ENCODE data around the gene TMPRSS7.

DNA sequence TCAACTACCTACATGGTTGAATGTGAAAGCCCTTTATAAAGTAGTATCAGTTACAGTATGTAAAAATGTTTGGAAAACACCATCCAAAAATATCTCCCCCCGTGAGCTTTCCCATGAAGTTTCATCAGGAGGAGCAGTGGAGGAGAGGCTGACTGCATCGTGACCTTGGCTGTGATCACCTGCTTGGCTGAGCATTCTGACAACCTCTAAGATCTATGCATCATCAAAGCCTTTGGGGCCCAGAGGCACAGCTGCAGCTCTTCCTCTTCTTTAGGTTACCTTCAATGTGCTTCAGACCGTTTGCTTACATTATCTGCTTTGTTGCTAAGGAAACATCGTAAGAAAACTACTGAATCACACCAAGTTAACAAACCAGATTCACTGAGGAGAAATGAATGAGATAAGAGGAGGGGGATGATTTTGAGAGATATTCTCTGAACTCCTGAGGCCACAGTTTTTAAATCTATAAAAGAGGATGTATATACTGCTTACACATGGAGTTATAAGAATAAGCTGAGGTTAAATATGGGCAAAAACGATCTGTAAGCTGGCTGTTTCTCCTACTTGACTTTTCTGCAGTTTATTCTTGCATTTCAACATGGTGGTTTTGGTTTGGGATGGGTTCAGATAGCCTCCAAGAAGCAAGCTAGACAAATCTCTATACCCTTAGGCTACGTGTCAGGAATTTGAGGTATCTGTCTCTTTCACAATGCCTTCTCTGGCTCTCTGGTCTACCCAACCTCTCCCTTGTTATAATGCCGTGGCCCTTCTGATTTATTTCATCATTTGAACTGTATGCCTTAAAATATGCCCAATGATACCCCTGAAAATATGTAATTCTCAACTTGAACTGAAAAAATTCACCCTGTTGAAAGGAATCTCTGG is 94.5 kb downstream of the TMPRSS7 start:
- no peak for TF ChIP-seq EZH2 (IDR thresholded peaks at IDR 0.05; ENCODE audit: borderline replicate concordance, low read depth, low read length, severe bottlenecking)
- TF ChIP-seq CTCF (IDR thresholded peaks at IDR 0.05; ENCODE audit: borderline replicate concordance, extremely low read depth, low read length, poor library complexity, severe bottlenecking), result no peak

Measured in DND-41 (cell line).